IPS-NIHi7 (cell line): Measurements from ENCODE around the gene IZUMO1R.
"Not testable (repeated sequence)": the region's sequence is repeated elsewhere in the genome, so short reads cannot be mapped to it uniquely, and the experiment has no call there.

Source experiments
- DNase-seq: peaks from one replicate; pipeline ENCODE4 v3.0.0; 2012; ENCODE audit warnings: mixed read lengths; ENCODE audit errors: extremely low spot score

Gene IZUMO1R

DNA sequence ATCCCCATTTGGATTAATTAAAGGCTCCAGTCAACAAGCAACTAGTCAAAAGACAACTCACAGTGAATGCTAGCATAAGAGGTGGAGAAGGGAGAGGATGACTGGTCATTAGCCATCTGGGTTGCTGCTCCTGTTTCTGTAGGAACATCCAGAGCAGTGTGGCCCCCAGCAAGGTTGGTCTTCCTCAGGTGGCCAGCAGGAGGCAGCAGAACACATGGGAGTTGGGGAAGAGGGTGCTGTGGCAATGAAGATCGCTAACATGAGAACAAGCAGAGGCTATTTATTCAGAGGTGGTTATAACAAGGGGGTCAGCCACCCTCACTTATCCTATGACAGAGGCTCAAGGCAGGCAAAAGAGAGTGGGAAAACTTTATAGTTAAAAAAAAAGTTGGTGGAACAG is 21.3 kb downstream of the IZUMO1R start:
- DNase-seq: peak; percentile 92

DNA sequence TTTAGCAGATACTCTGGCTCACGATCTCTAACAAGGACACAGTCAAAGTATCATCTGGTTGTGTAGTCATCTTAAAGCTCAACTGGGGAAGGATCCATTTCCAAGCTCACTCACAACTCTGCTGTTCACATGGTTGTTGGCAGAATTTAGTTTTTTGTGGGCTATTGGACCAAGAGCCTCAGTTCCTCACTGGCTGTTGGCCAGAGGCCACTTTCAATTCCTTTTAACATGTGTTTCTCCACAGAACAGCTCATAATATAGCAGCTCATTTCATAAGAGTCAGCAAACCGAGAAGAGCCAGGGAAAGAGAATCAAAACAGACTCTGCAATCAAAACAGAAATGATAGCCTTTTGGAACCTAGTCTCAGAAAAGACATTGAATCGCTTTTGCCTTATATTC is 22.6 kb downstream of the IZUMO1R start:
- no peak for DNase-seq

- no peak for DNase-seq
These were observed 24.3 kb downstream of the IZUMO1R start for GRCh38 chr11:94328587-94329080.

- DNase-seq: no peak
These were observed 25.1 kb downstream of the IZUMO1R start for GRCh38 chr11:94329501-94329900.

DNA sequence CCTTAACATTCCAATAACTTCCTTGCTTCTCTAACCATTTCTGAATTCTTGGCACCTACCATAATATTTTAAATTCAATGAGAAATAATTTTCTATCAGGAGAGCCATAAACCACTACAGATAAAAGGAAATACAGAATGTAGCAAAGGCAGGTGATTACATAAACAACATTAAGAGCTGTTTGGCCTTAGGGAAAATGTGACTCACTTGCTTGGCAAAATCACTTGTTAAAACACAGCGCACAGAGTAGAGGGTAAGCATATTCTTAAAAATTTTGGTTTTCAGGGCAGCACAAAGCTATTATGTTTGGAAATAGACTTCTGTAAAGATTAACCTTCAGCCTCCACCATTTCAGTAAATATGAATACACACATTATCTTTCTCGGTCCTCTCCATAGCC is 26.4 kb downstream of the IZUMO1R start:
- DNase-seq: no peak

DNA sequence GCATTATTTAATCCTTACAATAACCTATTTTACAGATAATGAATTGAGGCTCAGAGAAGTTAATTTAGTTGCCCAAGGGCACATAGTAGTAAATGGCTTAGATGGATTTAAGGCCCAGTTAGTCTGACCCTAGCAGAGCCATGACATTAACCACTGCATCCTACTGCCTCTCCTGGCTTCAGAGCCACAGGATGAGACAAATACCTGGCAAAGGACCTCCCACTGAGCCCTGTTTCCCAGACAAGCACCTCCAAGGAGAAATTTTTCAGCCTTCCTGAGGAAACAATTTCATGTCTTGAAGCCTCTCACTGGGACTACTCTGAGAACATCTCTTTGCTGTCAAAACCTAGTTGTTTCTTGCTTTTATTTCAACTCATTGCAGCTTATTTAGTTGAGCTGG is 28.4 kb downstream of the IZUMO1R start:
- DNase-seq: no peak

- DNase-seq: no peak
These were observed 31.7 kb downstream of the IZUMO1R start for GRCh38 chr11:94336033-94336432.

GRCh38 chr11:94338651-94339050 is 34.3 kb downstream of the IZUMO1R start:
- no peak for DNase-seq

GRCh38 chr11:94342250-94342649 is 37.9 kb downstream of the IZUMO1R start:
- no peak for DNase-seq

DNA sequence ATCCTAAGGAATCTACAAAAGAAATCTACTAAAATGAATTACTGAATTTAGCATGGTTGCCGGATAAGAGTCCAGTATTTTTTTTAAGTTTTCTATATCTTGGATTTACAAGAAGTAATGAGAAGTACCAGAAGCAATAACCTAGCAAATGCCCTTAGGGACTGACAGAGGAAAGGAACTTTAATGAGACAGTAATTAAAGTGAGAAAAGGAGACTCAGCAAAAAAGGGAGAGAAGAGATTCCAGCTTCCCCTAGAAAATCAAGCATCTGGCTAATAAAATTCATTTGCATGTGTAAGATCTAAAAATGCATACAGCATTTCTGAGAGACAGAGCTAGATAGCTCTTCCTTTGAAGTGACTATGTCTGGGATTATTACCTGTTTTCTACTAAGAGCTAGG is 39.1 kb downstream of the IZUMO1R start:
- no peak for DNase-seq

DNA sequence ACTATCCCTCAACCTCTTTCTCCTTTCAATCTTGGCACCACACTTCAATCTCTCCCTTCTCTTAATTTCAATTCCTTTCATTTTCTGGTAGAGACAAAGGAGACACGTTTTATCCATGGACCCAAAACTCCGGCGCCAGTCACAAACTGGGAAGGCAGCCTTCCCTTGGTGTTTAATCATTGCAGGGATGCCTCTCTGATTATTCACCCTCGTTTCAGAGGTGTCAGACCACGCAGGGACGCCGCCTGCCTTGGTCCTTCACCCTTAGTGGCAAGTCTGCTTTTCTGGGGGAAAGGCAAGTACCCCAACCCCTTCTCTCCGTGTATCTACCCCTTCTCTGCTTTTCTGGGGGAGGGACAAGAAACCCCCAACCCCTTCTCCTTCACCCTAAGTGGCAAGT is 41.9 kb downstream of the IZUMO1R start:
- not testable (repeated sequence) for DNase-seq

- DNase-seq: not testable (repeated sequence)
These were observed 46.6 kb downstream of the IZUMO1R start for GRCh38 chr11:94350850-94351563.
